GM12801 (cell line): ENCODE measurements around the gene ST7.

Source experiments
- TF ChIP-seq, protein P1 (sequence below): IDR thresholded peaks from one replicate; pipeline ENCODE4 v1.5.1; 2011; ENCODE audit warnings: control low read depth; ENCODE audit not compliant: insufficient read length; ENCODE audit errors: extremely low read depth

The ST7 gene

DNA sequence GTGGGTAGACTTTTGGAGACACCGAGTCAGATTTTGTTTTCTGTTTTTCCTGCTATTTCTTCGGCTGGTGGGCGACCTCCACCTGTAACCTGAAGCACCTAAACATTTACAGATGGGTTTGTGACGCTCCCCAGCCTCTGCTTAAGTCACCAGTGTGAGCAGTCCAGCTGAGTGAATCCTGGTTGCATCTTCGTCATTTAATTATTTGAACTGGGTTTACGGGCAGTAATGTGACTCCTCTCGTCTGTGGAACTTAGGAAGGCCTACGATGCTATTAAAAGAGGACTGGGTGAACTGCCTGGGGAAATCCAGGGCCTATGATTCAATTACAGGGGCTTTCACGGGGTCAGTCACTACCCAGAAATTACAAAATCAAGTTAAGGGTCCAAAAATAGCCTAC is 317.1 kb downstream of the ST7 start:
- TF ChIP-seq, protein P1, sequence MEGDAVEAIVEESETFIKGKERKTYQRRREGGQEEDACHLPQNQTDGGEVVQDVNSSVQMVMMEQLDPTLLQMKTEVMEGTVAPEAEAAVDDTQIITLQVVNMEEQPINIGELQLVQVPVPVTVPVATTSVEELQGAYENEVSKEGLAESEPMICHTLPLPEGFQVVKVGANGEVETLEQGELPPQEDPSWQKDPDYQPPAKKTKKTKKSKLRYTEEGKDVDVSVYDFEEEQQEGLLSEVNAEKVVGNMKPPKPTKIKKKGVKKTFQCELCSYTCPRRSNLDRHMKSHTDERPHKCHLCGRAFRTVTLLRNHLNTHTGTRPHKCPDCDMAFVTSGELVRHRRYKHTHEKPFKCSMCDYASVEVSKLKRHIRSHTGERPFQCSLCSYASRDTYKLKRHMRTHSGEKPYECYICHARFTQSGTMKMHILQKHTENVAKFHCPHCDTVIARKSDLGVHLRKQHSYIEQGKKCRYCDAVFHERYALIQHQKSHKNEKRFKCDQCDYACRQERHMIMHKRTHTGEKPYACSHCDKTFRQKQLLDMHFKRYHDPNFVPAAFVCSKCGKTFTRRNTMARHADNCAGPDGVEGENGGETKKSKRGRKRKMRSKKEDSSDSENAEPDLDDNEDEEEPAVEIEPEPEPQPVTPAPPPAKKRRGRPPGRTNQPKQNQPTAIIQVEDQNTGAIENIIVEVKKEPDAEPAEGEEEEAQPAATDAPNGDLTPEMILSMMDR = no peak

DNA sequence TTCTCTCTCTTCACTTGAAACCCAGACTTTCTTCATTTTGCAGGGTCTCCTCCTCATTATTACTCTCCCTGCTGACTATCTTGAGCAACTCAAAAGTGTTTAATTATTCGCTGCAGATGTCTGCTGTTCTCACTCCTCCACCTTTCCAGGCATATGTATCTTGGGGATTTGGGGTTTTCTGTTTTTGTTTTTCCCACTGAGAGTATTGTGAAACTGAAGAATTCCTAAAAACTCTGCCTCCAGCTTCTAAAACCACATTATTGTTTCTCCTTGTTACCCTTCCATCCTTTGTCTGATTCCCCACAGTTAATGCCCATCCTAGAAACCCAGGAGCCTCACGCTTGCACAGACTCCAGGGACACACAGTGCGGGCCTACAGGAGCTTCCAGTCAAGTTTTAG is 318.3 kb downstream of the ST7 start:
- TF ChIP-seq, protein P1 = no peak

DNA sequence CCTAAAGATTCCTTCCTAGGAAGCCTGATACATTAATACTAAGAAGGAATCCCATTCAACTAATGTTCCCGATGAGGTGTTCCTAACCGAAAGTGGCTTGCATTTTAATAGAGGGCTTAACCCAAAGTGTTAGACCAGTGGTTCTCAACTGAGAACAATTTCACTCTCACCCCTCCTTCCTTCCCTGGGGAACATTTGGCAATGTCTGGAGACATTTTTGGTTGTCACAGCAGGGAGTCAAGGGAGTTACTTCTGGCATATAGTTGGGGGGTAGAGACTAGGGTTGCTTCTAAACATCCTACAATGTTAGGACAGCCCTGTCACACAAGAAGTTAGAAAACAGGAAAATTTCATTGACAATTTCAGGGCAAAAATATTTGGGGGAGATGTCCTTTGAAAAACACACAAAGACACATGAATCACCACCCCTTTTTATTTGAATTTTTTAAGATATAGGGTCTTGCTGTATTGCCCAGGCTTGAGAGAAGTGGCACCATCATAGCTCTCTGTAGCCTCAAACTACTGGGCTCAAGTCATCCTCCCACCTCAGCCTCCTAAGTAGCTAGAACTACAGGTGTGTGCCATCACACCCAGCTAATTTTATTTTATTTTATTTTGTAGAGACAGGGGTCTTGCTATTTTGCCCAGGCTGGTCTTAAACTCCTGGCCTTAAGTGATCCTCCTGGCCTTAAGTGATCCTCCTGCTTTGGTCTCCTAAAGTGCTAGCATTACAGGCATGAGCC is 318.9 kb downstream of the ST7 start:
- TF ChIP-seq, protein P1 = no peak

DNA sequence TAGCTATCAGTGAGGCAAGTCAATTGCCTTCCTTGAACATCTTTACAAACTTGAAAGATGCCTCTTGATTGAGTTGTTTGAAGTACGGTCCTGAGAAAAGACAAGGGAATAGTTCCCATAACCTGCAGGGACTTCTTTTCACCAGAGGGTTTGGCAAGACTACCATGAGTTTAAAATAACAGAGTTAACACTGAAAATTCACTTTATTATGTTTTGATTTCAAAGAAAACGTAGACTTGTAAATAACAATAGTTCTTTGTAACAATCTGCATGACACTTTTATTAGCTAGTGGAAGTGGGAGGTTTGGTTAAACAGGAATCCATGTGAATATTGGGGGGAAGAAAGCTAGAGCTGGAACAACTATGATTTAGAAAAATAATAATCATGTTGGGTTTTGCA is 320.0 kb downstream of the ST7 start:
- TF ChIP-seq, protein P1 = no peak

DNA sequence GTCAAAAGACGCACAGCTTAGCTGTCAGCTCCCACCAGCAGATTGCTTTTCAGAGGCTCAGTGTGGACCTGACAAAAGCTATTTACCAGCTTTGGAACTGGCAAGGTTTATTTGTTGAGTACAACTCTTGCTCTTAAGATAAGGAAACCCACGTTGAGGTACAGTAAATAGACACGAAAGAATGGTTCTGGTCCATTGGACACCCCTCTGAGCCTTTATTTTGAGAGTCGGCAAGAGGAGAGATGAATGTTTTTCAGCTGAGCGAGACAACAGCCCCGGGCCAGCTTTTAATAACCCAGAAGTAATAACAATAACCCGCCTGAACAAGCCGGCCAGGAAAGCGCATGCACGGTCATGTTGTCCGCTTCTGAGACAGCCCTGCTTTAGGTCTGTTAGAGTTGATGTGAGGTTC is 320.5 kb downstream of the ST7 start:
- TF ChIP-seq, protein P1 = no peak

DNA sequence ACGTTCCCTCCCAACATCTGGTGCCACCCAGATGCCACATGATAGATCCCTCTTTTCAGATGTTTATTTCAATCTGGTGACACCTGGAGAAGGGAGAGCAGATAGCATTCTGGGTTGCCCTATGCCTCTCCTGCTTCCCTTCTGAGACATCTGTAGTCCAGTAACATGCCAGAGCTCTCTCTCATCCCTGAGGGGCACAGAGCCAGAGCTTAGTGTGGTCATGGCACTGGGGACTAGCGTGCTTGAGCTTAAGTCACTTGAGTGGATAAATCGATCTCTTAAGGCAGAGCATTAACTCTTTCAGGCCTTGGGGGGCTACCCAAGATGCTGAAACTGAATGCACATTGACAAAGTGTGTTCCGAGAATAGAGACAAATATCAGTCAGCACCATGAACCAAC is 321.6 kb downstream of the ST7 start:
- TF ChIP-seq, protein P1 = no peak

DNA sequence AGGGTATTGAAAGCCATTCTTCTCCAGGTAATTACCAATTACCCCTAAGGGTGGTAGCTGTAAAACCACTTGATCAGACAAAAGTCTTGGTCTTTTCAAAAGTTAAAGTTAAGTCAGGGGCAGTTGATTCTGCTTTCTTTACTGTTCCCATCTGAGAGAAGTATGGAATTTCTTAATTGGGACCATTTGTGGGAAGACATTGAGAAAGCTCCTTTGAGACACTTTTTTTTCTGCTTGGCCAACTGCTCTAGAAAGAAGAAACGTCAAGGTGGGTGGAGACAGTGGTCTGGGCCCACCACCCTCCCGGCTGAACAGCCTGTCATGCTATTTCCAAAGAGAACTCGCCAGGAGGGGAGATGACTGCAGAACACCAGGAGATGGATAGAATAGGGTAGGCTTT is 324.3 kb downstream of the ST7 start:
- TF ChIP-seq, protein P1 = no peak

DNA sequence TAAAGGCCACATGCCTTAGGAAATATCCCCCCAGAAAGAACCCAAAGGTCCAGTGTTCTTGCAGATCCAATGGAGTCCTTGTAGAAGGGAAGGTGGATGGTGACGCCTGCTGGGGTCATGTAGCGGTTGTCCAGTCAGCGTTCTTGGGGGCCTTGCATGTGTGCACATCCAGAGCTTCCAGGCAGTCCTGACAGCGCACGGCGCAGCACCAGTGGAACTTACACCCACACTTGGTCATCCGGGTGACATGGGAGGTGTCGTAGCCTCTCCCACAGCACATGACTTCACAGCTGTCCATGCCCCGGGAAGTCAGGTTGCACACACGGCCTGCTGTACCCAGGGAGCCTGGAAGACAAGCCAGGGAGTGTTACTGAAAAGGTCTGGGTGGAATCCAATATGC is 324.7 kb downstream of the ST7 start:
- TF ChIP-seq, protein P1 = no peak
